ES-I3 (cell line): ENCODE measurements around the gene PLD2.
A peak's percentile ranks its signal among the peaks of the same experiment; 100 is the strongest.

Experiments
- H3K36me3 ChIP-seq: 2 replicates; pipeline ENCODE4 v1.6.1; 2013; ENCODE audit warnings: mild to moderate bottlenecking, low read length, control low read depth, moderate library complexity; ENCODE audit not compliant: insufficient read depth
- H3K4me1 ChIP-seq: 2 replicates; pipeline ENCODE4 v1.6.1; 2013; ENCODE audit warnings: mild to moderate bottlenecking, control low read depth, low read length; ENCODE audit not compliant: insufficient read depth
- H3K9ac ChIP-seq: 2 replicates; pipeline ENCODE4 v1.6.1; 2013; ENCODE audit warnings: low read depth, mild to moderate bottlenecking, low read length, moderate library complexity
- H3K9me3 ChIP-seq: 2 replicates; pipeline ENCODE4 v1.6.1; 2013; ENCODE audit warnings: mild to moderate bottlenecking, low read length, moderate library complexity; ENCODE audit not compliant: control insufficient read depth, insufficient read depth

PLD2 gene

GRCh38 chr17:4833941-4834680 is 27.2 kb downstream of the PLD2 start:
- Histone ChIP-seq H3K9me3 (no peaks in the 10 kb centered on the region), H3K36me3 (peaks cover 7% of the 10 kb centered on the region; the same call in 1 of the 2 replicates), H3K9ac (peak overlapping the region; percentile 80), H3K4me1 (peaks cover 12% of the 10 kb centered on the region)

DNA sequence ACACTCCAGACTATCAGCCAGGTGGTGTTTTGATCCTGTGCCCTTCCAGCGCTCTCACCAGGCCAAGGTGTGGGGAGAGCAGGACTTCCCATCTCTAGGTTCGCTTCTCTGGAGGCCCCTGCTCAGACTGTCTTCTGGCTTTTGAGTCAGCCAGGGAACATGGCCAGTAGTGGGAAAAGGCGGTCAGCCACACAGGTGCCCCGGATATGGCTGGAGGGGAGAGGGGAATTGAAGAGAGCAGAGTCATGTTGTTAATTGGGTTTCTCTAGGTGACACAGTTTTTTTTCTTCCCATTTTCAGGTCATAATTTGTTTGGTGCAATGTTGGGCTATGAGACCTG is 27.7 kb downstream of the PLD2 start:
- peaks cover 7% of the 10 kb centered on the region; the same call in 1 of the 2 replicates for H3K36me3 ChIP-seq
- H3K9me3 ChIP-seq = no peaks in the 10 kb centered on the region
- H3K9ac ChIP-seq = peak overlapping the region; percentile 80; the same call in 1 of the 2 replicates
- H3K4me1 ChIP-seq = peaks cover 12% of the 10 kb centered on the region

DNA sequence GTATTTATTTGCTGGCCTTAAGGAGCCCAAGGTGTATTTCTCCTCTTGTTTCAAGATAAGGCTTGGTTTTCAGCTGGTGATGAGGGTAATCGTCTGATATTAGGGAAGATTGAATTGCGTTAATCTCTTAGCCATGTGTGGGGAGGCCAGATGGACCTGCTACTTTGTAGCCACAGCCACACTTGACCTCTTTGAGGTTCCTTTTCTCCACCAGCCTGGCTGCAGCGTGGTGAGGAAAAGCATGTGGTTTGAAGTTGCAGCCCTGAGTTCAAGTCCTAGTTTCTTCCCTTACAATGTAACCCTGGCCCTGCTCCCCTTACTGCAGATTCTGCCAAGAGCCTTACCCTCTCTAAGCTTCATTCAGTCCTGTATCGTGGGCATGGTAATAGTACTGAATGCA is 29.3 kb downstream of the PLD2 start:
- Histone ChIP-seq H3K4me1 (peaks cover 20% of the 10 kb centered on the region), H3K9ac (no peak overlapping the region), H3K9me3 (no peaks in the 10 kb centered on the region), H3K36me3 (peaks cover 7% of the 10 kb centered on the region; the same call in 1 of the 2 replicates)

- no peak overlapping the region for H3K9ac ChIP-seq
- H3K9me3 ChIP-seq = no peaks in the 10 kb centered on the region
- H3K36me3 ChIP-seq = peaks cover 7% of the 10 kb centered on the region; the same call in 1 of the 2 replicates
- peaks cover 20% of the 10 kb centered on the region for H3K4me1 ChIP-seq
These were observed 30.7 kb downstream of the PLD2 start for GRCh38 chr17:4837471-4838308.

GRCh38 chr17:4838309-4838785 is 31.4 kb downstream of the PLD2 start:
- Histone ChIP-seq H3K36me3 (peaks cover 7% of the 10 kb centered on the region; the same call in 1 of the 2 replicates), H3K9ac (no peak overlapping the region), H3K9me3 (no peaks in the 10 kb centered on the region), H3K4me1 (peaks cover 20% of the 10 kb centered on the region)

DNA sequence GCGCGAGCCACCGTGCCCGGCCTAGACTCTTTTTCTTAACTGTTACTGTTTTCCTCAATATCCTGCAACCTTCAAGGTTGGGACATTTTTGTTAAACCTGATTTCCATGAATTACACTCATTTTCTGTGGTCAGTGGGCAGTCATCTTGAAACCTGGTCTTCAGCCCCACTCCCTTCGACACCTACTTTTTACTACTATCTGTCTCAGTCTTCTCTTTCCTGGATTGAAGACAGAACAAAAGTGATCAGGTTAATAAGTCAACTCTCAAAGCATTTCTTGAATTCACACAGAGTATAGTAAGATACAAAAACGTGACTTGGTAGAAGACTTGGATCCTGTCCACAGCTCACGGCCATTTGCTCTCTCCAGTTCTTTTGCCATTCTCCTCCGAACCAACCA is 32.3 kb downstream of the PLD2 start:
- H3K9ac ChIP-seq = no peak overlapping the region
- peaks cover 7% of the 10 kb centered on the region; the same call in 1 of the 2 replicates for H3K36me3 ChIP-seq
- H3K9me3 ChIP-seq = no peaks in the 10 kb centered on the region
- H3K4me1 ChIP-seq = peaks cover 19% of the 10 kb centered on the region

GRCh38 chr17:4839965-4840892 is 33.3 kb downstream of the PLD2 start:
- Histone ChIP-seq H3K4me1 (peaks cover 13% of the 10 kb centered on the region; the same call in 1 of the 2 replicates), H3K9me3 (no peaks in the 10 kb centered on the region), H3K36me3 (peaks cover 7% of the 10 kb centered on the region; the same call in 1 of the 2 replicates), H3K9ac (no peak overlapping the region)

DNA sequence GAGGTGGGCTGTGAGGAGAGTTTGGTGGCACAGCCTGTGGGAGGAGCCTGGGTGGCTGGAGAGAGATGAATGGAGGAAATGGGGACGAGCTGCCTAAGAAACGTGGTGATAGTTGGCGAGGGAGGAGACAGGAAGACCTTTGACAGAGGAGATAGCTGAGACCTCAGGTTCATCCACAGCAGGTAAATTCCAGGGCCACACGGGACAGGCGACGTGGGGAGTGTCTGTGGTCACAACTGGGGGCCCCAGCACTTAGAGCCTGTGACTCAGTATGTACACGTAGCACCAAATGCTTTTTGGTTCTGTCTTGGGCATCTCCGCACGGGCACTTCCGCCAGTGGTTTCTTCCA is 33.9 kb downstream of the PLD2 start:
- no peak overlapping the region for H3K9ac ChIP-seq
- no peaks in the 10 kb centered on the region for H3K9me3 ChIP-seq
- peaks cover 7% of the 10 kb centered on the region; the same call in 1 of the 2 replicates for H3K36me3 ChIP-seq
- H3K4me1 ChIP-seq = peaks cover 10% of the 10 kb centered on the region; the same call in 1 of the 2 replicates

GRCh38 chr17:4842376-4842775 is 35.4 kb downstream of the PLD2 start:
- no peak overlapping the region for H3K9ac ChIP-seq
- no peaks in the 10 kb centered on the region for H3K9me3 ChIP-seq
- peaks cover 12% of the 10 kb centered on the region; the same call in 1 of the 2 replicates for H3K4me1 ChIP-seq
- H3K36me3 ChIP-seq = peaks cover 3% of the 10 kb centered on the region; the same call in 1 of the 2 replicates

- no peaks in the 10 kb centered on the region for H3K36me3 ChIP-seq
- no peaks in the 10 kb centered on the region for H3K9me3 ChIP-seq
- H3K4me1 ChIP-seq = peaks cover 21% of the 10 kb centered on the region
- H3K9ac ChIP-seq = no peak overlapping the region
These were observed 36.5 kb downstream of the PLD2 start for GRCh38 chr17:4843321-4844000.

DNA sequence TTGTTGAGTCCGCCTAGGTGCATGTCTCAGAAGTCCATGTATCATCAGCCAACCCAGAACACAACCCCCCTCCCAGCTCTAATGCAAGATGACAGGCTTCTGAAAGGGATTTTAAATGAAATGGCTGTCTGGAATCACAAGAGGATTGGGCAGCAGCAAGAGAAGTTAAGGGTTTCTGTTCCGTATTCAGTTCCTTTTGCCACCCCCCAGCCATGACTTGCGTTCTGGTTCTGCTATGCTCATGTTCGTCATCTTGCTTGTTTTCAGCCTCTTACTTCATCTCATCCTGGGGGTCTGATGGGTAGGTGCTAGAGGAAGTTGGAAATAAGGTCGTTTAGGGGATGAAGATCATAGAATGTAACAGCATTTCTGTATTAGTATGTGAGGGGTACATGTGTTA is 38.2 kb downstream of the PLD2 start:
- H3K9ac ChIP-seq = no peak overlapping the region
- peaks cover 36% of the 10 kb centered on the region for H3K4me1 ChIP-seq
- H3K36me3 ChIP-seq = no peaks in the 10 kb centered on the region
- H3K9me3 ChIP-seq = no peaks in the 10 kb centered on the region

DNA sequence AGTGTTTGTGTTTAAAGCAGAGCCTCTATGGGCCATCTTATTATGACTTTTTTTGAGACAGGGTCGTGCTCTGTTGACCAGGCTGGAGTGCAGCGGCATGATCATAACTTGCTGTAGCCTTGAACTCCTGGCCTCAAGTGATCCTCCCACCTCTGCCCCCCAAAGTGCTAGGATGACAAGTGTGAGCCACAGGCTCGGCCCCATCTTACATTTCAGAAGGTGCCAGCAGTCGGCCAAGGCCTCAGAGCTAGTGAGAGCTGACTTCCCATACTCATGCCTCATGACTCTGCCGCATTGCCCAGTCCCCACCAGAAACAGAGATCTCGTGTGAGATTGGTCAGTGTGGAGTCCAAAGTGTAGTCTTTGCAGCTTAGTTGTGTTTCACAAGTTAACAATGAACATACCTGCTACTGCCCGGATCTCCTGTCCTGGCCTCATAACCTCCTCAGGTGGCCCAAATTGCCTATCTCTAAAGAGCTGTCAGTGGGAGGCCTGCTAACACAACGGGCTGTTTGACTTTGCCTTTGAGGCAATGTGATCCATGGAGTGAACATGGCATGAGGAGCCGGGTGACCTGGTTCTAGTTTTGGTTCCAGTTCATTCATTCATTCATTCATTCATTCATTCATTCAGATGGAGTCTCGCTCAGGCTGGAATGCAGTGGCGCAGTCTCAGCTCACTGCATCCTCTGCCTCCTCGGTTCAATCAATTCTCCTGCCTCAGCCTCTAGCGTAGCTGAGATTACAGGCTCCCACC is 39.9 kb downstream of the PLD2 start:
- H3K4me1 ChIP-seq = peaks cover 44% of the 10 kb centered on the region
- no peaks in the 10 kb centered on the region for H3K9me3 ChIP-seq
- H3K36me3 ChIP-seq = no peaks in the 10 kb centered on the region
- no peak overlapping the region for H3K9ac ChIP-seq

DNA sequence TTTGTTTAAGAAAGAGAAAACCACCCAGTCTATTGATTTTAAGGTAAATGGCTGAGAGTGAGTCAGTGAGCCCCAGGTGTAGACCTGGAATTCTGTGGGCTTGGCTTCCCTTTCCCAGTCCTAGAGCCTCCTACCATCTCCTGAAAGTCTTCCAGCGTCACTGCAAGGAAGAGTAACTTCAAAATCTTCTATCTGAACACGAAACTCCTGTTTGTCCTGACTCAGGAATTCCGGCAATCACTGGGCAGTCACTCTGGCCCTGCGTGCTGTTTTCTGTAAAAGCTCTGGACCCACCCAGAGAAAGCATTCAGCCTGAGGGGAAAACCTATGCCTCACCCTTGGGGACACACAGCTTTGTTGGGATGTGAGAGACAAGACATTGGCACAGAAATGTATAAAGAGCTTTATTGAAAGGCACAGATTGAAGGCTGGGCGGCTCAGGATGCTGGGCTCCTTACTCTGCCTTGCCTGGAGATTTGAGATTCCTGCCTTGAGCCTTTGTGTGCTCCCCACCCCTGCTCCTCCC is 42.1 kb downstream of the PLD2 start:
- H3K4me1 ChIP-seq = peaks cover 52% of the 10 kb centered on the region
- no peak overlapping the region for H3K9ac ChIP-seq
- no peaks in the 10 kb centered on the region for H3K9me3 ChIP-seq
- no peaks in the 10 kb centered on the region for H3K36me3 ChIP-seq
